DMS153 (cell line): Measurements from ENCODE around the gene C5orf52.
"Not testable (repeated sequence)": the region's sequence is repeated elsewhere in the genome, so short reads cannot be mapped to it uniquely, and the experiment has no call there.

ENCODE experiments used
- DNase-seq: peaks from one replicate; lab custom pipeline; 2025; lab: John Stamatoyannopoulos, UW

Gene C5orf52

DNA sequence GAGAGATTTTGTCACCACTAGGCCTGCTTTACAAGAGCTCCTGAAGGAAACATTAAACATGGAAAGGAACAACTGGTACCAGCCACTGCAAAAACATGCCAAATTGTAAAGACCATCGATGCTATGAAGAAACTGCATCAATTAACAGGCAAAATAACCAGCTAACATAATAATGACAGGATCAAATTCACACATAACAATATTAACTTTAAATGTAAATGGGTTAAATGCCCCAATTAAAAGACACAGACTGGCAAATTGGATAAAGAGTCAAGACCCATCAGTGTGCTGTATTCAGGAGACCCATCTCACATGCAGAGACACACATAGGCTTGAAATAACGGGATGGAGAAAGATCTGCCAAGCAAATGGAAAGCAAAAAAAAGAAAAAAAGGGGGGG is 51.6 kb downstream of the C5orf52 start:
- DNase-seq = not testable (repeated sequence)

DNA sequence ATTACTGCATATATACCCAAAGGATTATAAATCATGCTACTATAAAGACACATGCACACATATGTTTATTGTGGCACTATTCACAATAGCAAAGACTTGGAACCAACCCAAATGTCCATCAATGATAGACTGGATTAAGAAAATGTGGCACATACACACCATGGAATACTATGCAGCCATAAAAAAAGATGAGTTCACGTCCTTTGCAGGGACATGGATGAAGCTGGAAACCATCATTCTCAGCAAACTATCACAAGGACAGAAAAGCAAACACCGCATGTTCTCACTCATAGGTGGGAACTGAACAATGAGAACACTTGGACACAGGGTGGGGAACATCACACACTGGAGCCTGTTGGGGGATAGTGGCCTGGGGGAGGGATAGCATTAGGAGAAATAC is 55.3 kb downstream of the C5orf52 start:
- DNase-seq = not testable (repeated sequence)

DNA sequence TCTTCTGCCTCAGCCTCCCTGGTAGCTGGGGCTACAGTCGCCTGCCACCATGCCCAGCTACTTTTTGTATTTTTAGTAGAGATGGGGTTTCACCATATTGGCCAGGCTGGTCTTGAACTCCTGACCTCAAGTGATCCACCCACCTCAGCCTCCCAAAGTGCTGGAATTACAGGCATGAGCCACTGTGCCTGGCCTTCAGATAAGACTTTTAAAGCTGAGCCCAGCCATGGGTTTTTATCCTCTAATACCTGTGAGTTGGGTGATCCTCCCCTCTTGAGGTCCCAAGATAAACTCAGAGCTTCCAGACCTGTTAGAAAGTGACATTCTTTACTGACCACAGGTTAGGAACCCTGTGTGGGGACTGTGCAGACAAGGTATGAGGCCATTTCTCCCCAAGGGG is 56.5 kb downstream of the C5orf52 start:
- DNase-seq = not testable (repeated sequence)
